DOHH2 (cell line): ENCODE measurements around the gene BABAM2.

Experiments used
- CTCF ChIP-seq: fragments of 200-600 bp; sonication (generic); IDR thresholded peaks from one replicate; pipeline ENCODE4 v1.5.1; 2014; ENCODE audit warnings: antibody characterized with exemption, mild to moderate bottlenecking, low read depth, low read length; ENCODE audit not compliant: poor library complexity, severe bottlenecking
- EZH2phosphoT487 ChIP-seq: fragments of 200-600 bp; sonication (generic); IDR thresholded peaks from 2 replicates; pipeline ENCODE4 v1.6.1; 2017; ENCODE audit warnings: borderline replicate concordance, mild to moderate bottlenecking, antibody characterized with exemption, low read length, moderate library complexity, mixed read lengths

GRCh38 chr2:28325173-28325566 is 434.6 kb downstream of the BABAM2 start:
- TF ChIP-seq CTCF, result no peak
- no peak for TF ChIP-seq EZH2phosphoT487
